ENCODE measurements around the gene PIEZO1. TPM values are rescaled to one million over a fixed set of nuclear protein-coding genes. Genes with fewer than 3 reads are reported as not detected.
A peak's percentile ranks its signal among the peaks of the same experiment; 100 is the strongest.

Gene PIEZO1
- total and polyA plus RNA-seq, 8 donors = 16.3 to 255 (median 31.8) TPM

- DNase-seq (peak in 1 of 6 donors; percentile 67), FAIRE-seq (no peak), ATAC-seq (no peak)
- Histone ChIP-seq H3K27me3 (no peaks in the 10 kb centered on the region), H3K27ac (no peak overlapping the region), H3K4me1 (no peaks in the 10 kb centered on the region), H3K4me3 (no peak overlapping the region), H3K9me3 (no peaks in the 10 kb centered on the region), H3K36me3 (no peaks in the 10 kb centered on the region)
- no peak for TF ChIP-seq CTCF (IDR thresholded peaks at IDR 0.05)
- intact Hi-C loops (cut with DNase I) = no loop called here
- 87 to 88% methylated on average over 17 to 20 of the region's 20 CpGs for WGBS, 2 donors
Measured at GRCh38 chr16:88820385-88821025, 35.5 kb upstream of the PIEZO1 start.

GRCh38 chr16:88819126-88819525 lies 34.1 kb upstream of the PIEZO1 start:
- intact Hi-C loops (cut with DNase I) = loop anchor here in 1 of 3 donors (10.0 kb wide), 1 partner anchor 356 kb away; the partner anchor contains the start of gene CDH15

GRCh38 chr16:88818575-88818874 lies 33.5 kb upstream of the PIEZO1 start:
- Histone ChIP-seq H3K27ac (no peak overlapping the region), H3K4me3 (no peak overlapping the region), H3K9me3 (no peaks in the 10 kb centered on the region), H3K36me3 (no peaks in the 10 kb centered on the region), H3K27me3 (no peaks in the 10 kb centered on the region), H3K4me1 (no peaks in the 10 kb centered on the region)
- DNase-seq (no peak), FAIRE-seq (no peak), ATAC-seq (no peak)
- intact Hi-C loops (cut with DNase I) = loop anchor here in 1 of 3 donors (10.0 kb wide), 1 partner anchor 356 kb away; the partner anchor contains the start of gene CDH15
- no peak for TF ChIP-seq CTCF (IDR thresholded peaks at IDR 0.05)
- 83 to 86% methylated on average over 18 of the region's 18 CpGs for WGBS, 2 donors

More at GRCh38 chr16:88819126-88819525, 34.1 kb upstream of the PIEZO1 start:
- no peak for FAIRE-seq
- no peak for TF ChIP-seq CTCF (IDR thresholded peaks at IDR 0.05)
- no peak for ATAC-seq
- Histone ChIP-seq H3K36me3 (no peaks in the 10 kb centered on the region), H3K27me3 (no peaks in the 10 kb centered on the region), H3K4me1 (no peaks in the 10 kb centered on the region), H3K4me3 (no peak overlapping the region), H3K27ac (no peak overlapping the region), H3K9me3 (no peaks in the 10 kb centered on the region)
- 77 to 90% methylated on average over 16 of the region's 16 CpGs for WGBS, 2 donors
- DNase-seq = no peak

- Histone ChIP-seq H3K9me3 (no peaks in the 10 kb centered on the region), H3K27me3 (no peaks in the 10 kb centered on the region), H3K4me3 (no peak overlapping the region), H3K4me1 (no peaks in the 10 kb centered on the region), H3K27ac (no peak overlapping the region), H3K36me3 (no peaks in the 10 kb centered on the region)
- ATAC-seq = no peak
- intact Hi-C loops (cut with DNase I) = loop anchor here in 1 of 3 donors (10.0 kb wide), 1 partner anchor 357 kb away; the partner anchor contains the start of gene CDH15
- 78 to 87% methylated on average over 40 of the region's 40 CpGs for WGBS, 2 donors
- no peak for TF ChIP-seq CTCF (IDR thresholded peaks at IDR 0.05)
- DNase-seq = peak in 1 of 6 donors; percentile 73
- no peak for FAIRE-seq
Measured at GRCh38 chr16:88817785-88818574, 33.0 kb upstream of the PIEZO1 start.

Data from pancreas (tissue), 10 donors.